H1 (cell line): ENCODE results near the gene LLGL1. TPM values are rescaled to one million over a fixed set of nuclear protein-coding genes. Genes with fewer than 3 reads are reported as not detected.

ENCODE experiments used
- BACH1 ChIP-seq: IDR thresholded peaks from 2 replicates; pipeline ENCODE4 v1.6.1; 2012; ENCODE audit warnings: low read length, improper control_type of control experiment
- CTCF ChIP-seq, 3 experiments: IDR thresholded peaks; 1 replicate in 2 of 3; 2 replicates in 1 of 3; pipeline versions ENCODE4 v1.5.1 to v1.6.1; 2011; ENCODE audit warnings: low read length in 3 of 3, mild to moderate bottlenecking in 3 of 3, inconsistent platforms in 2 of 3, low read depth in 1 of 3, moderate library complexity in 1 of 3; ENCODE audit not compliant: insufficient read depth in 1 of 3; ENCODE audit errors: control extremely low read depth in 1 of 3
- EZH2 ChIP-seq: fragments of 200-600 bp; sonication (generic); IDR thresholded peaks from 2 replicates; pipeline ENCODE4 v1.7.1; 2012; ENCODE audit warnings: low read depth, mild to moderate bottlenecking, moderate library complexity, low read length, inconsistent platforms; ENCODE audit not compliant: severe bottlenecking
- GTF2F1 ChIP-seq: IDR thresholded peaks from 2 replicates; pipeline ENCODE4 v1.6.1; 2012; ENCODE audit warnings: low read depth, low read length, improper control_type of control experiment, borderline replicate concordance
- KDM4A ChIP-seq: IDR thresholded peaks from one replicate; pipeline ENCODE4 v1.7.1; 2012; ENCODE audit warnings: low read depth, mild to moderate bottlenecking, moderate library complexity, low read length, inconsistent platforms; ENCODE audit not compliant: severe bottlenecking
- NANOG ChIP-seq: IDR thresholded peaks from 2 replicates; pipeline ENCODE4 v1.6.1; 2011; ENCODE audit warnings: low read length, low read depth, mild to moderate bottlenecking, inconsistent platforms; ENCODE audit not compliant: insufficient read depth, poor library complexity, severe bottlenecking
- TEAD4 ChIP-seq: IDR thresholded peaks from 2 replicates; pipeline ENCODE4 v1.6.1; 2012; ENCODE audit warnings: low read depth, low read length, inconsistent platforms, mixed read lengths
- polyA plus RNA-seq, 7 experiments: library from polyadenylated mRNA; depleted of rRNA in 3 of 7; stranded (reverse) in 5 of 7; unstranded in 2 of 7; fragments of >200 nt in 5 of 7; fragments of 200-250 nt in 2 of 7; gene quantifications; 1 replicate in 5 of 7; 2 replicates in 1 of 7; 4 replicates in 1 of 7; pipeline versions ENCODE4 v1.2.1 to v1.2.3, GENCODE V29; 2011 to 2013; ENCODE audit warnings: missing spikeins in 2 of 7, mixed read lengths in 2 of 7
- total RNA-seq: library from RNA; stranded (reverse); fragmentation: NEBNext Ultra II Directional; extraction: Animal tissue kit (Norgen Biotek cat#: 25700); gene quantifications from 2 replicates; pipeline ENCODE4 v1.2.1, GENCODE V29; 2021

LLGL1 gene
- total and polyA plus RNA-seq, 2 of the 8 experiments (the other 6 are each of a cell fraction or from before 2014, with no cell fraction given) = 71.3 to 107 TPM

- TF ChIP-seq CTCF (IDR thresholded peaks at IDR 0.05; ENCODE audit: control extremely low read depth in 1 of 3, insufficient read depth in 1 of 3, low read depth in 1 of 3, low read length in 3 of 3) (no peak), BACH1 (peak; percentile 49; the same call in 1 of the 2 replicates), NANOG (no peak), EZH2 (no peak), TEAD4 (no peak), GTF2F1 (no peak), KDM4A (peak; percentile 15)
Measured at GRCh38 chr17:18184143-18185031, 41.0 kb upstream of the LLGL1 start (continued).
